Stimulated activated CD4-positive, alpha-beta T cell treated with anti-CD3 and anti-CD28 coated beads, Interleukin-12 subunit alpha, Interleukin-12 subunit beta, amount 100 ng/mL, for 48 hours (primary cell): Measurements from ENCODE around the gene DENND2A.
"Not testable (repeated sequence)": the region's sequence is repeated elsewhere in the genome, so short reads cannot be mapped to it uniquely, and the experiment has no call there.

Experiments
- DNase-seq, 3 donors: peaks; one replicate each; pipeline ENCODE4 v3.0.0-alpha.2; 2020; ENCODE audit warnings: low read depth in 2 of 3, low spot score in 1 of 3

DENND2A gene

GRCh38 chr7:140619915-140620510 lies 20.6 kb downstream of the DENND2A start:
- DNase-seq: not testable (repeated sequence)

GRCh38 chr7:140619176-140619575 lies 21.4 kb downstream of the DENND2A start:
- DNase-seq: no peak

- no peak for DNase-seq
These were observed 22.3 kb downstream of the DENND2A start for GRCh38 chr7:140618306-140618705.

- no peak for DNase-seq
These were observed 23.5 kb downstream of the DENND2A start for GRCh38 chr7:140617081-140617480.

GRCh38 chr7:140616328-140616727 lies 24.3 kb downstream of the DENND2A start:
- DNase-seq: no peak

- DNase-seq: no peak
These were observed 29.0 kb downstream of the DENND2A start for GRCh38 chr7:140611641-140612040.

GRCh38 chr7:140610204-140611165 lies 30.1 kb downstream of the DENND2A start:
- no peak for DNase-seq

- no peak for DNase-seq
These were observed 31.0 kb downstream of the DENND2A start for GRCh38 chr7:140609646-140610045.

- DNase-seq: no peak
These were observed 33.1 kb downstream of the DENND2A start for GRCh38 chr7:140607441-140607989.

GRCh38 chr7:140605337-140605736 lies 35.3 kb downstream of the DENND2A start:
- DNase-seq: no peak

- no peak for DNase-seq
These were observed 35.9 kb downstream of the DENND2A start for GRCh38 chr7:140604760-140605159.

GRCh38 chr7:140604076-140604475 lies 36.5 kb downstream of the DENND2A start:
- DNase-seq: no peak

- no peak for DNase-seq
These were observed 38.9 kb downstream of the DENND2A start for GRCh38 chr7:140601566-140602174.

GRCh38 chr7:140600341-140600740 lies 40.3 kb downstream of the DENND2A start:
- DNase-seq: no peak

- no peak for DNase-seq
These were observed 43.1 kb downstream of the DENND2A start for GRCh38 chr7:140597428-140597949.

GRCh38 chr7:140596519-140597427 lies 43.8 kb downstream of the DENND2A start:
- no peak for DNase-seq

GRCh38 chr7:140595468-140596092 lies 45.0 kb downstream of the DENND2A start:
- no peak for DNase-seq

GRCh38 chr7:140594131-140594691 lies 46.4 kb downstream of the DENND2A start:
- no peak for DNase-seq

GRCh38 chr7:140593672-140593982 lies 47.0 kb downstream of the DENND2A start:
- DNase-seq: no peak
